AG09309 (cell line): Measurements from ENCODE around the gene NAPSA.

ENCODE experiments used
- DNase-seq: peaks from one replicate; pipeline ENCODE4 v3.0.0-alpha.2; 2010; ENCODE audit warnings: low read depth
- H3K4me3 ChIP-seq: 2 replicates; pipeline ENCODE4 v1.5.1; 2011; ENCODE audit warnings: mild to moderate bottlenecking, low read depth, low read length, moderate library complexity; ENCODE audit not compliant: control insufficient read depth
- CTCF ChIP-seq: IDR thresholded peaks from 2 replicates; pipeline ENCODE4 v1.5.1; 2011; ENCODE audit warnings: mild to moderate bottlenecking, low read depth, low read length, inconsistent platforms; ENCODE audit not compliant: insufficient read depth, control insufficient read depth; ENCODE audit errors: missing control alignments

Gene NAPSA

GRCh38 chr19:50365434-50366306 is at the start of gene NAPSA:
NAPSA (minus strand) TSS chr19:50365639; CDS start chr19:50365621, 18 bp downstream.
- no peak for DNase-seq
- no peak within 1 kb of the TSS for H3K4me3 ChIP-seq
- TF ChIP-seq CTCF, result no peak

GRCh38 chr19:50413531-50413930 is 48.1 kb upstream of the NAPSA start:
- TF ChIP-seq CTCF, result no peak
- no peak overlapping the region for H3K4me3 ChIP-seq
- no peak for DNase-seq

- no peak for TF ChIP-seq CTCF
- no peak overlapping the region for H3K4me3 ChIP-seq
- DNase-seq, result no peak
Measured at GRCh38 chr19:50413096-50413495, 47.7 kb upstream of the NAPSA start.

- no peak for TF ChIP-seq CTCF
- no peak overlapping the region for H3K4me3 ChIP-seq
- no peak for DNase-seq
Measured at GRCh38 chr19:50412419-50412818, 47.0 kb upstream of the NAPSA start.

- H3K4me3 ChIP-seq, result no peak overlapping the region
- no peak for DNase-seq
- no peak for TF ChIP-seq CTCF
Measured at GRCh38 chr19:50410109-50410508, 44.7 kb upstream of the NAPSA start.

- TF ChIP-seq CTCF, result no peak
- DNase-seq, result no peak
- H3K4me3 ChIP-seq, result no peak overlapping the region
Measured at GRCh38 chr19:50409347-50409746, 43.9 kb upstream of the NAPSA start.
